Esophagus squamous epithelium (tissue), 4 donors: ENCODE measurements around the gene MIER2.

Experiments used
- POLR2A ChIP-seq, 4 donors: fragments of 450-650 bp; IDR thresholded peaks; one replicate each; pipeline ENCODE4 v1.6.1; 2017; ENCODE audit warnings: antibody characterized with exemption in 4 of 4, mild to moderate bottlenecking in 4 of 4, moderate library complexity in 3 of 4
- TF ChIP-seq, protein P1 (sequence below), 6 experiments: fragments of 450-650 bp in 4 of 6; fragments of 200-600 bp in 2 of 6; sonication (generic) in 2 of 6; IDR thresholded peaks; one replicate each; pipeline ENCODE4 v1.5.1; 2016 to 2019; ENCODE audit warnings: antibody characterized with exemption in 6 of 6, mild to moderate bottlenecking in 4 of 6, moderate library complexity in 4 of 6

DNA sequence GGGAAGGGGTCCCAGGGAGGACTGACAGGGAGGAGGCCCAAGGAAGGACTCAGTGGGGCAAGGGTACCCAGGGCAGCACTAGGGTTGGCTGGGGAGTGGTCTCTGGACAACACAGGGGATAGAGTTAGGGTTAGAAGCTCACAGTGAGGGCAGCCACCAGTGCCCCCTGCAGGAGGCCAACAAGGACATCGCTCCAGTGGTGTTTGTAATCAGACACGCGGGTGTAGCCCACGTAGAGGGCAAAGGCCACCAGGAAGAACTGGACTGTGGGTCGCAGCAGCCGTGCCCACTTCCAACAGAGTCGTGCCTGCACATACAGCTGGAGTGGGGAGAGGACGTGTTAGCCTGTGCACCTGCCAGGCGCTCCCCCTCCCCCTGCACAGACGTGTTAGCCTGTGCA is 62.6 kb downstream of the MIER2 start:
- TF ChIP-seq, protein P1, sequence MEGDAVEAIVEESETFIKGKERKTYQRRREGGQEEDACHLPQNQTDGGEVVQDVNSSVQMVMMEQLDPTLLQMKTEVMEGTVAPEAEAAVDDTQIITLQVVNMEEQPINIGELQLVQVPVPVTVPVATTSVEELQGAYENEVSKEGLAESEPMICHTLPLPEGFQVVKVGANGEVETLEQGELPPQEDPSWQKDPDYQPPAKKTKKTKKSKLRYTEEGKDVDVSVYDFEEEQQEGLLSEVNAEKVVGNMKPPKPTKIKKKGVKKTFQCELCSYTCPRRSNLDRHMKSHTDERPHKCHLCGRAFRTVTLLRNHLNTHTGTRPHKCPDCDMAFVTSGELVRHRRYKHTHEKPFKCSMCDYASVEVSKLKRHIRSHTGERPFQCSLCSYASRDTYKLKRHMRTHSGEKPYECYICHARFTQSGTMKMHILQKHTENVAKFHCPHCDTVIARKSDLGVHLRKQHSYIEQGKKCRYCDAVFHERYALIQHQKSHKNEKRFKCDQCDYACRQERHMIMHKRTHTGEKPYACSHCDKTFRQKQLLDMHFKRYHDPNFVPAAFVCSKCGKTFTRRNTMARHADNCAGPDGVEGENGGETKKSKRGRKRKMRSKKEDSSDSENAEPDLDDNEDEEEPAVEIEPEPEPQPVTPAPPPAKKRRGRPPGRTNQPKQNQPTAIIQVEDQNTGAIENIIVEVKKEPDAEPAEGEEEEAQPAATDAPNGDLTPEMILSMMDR (IDR thresholded peaks at IDR 0.05) = no peak
- no peak for TF ChIP-seq POLR2A (IDR thresholded peaks at IDR 0.05)
